ENCODE data around the gene ST6GALNAC5. TPM values are rescaled to one million over a fixed set of nuclear protein-coding genes. Genes with fewer than 3 reads are reported as not detected.

The ST6GALNAC5 gene
- total RNA-seq, 4 donors from 2014 or later = 3.6 to 23.4 (median 11.0) TPM

DNA sequence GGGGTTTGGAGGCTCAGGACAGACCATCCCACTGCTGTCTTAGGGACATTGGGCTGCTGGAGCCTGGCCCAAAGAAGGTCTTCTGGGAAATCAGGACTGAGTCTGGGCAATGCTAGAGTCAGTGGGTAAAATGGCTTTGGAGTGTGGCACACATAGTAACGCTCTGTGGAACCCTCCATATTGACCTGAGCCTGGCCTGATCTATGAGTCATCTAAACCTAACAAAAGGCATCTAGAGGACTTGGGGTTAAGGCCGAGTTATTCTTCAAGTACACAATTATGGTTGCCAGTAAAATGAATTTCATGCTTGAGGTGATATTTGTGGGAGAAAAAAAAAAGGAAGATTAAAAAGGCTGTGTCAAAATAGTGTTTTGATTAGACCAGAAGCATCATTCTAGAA, 77.7 kb downstream of the ST6GALNAC5 start:
- ATAC-seq = no peak
- no peak overlapping the region for H3K27ac ChIP-seq
- H3K36me3 ChIP-seq = no peaks in the 10 kb centered on the region
- no peaks in the 10 kb centered on the region for H3K9me3 ChIP-seq
- no peaks in the 10 kb centered on the region for H3K4me1 ChIP-seq
- WGBS, 2 donors (ENCODE audit: low coverage in 1 of 2) = 75 to 79% methylated on average over 2 of the region's 2 CpGs
- no peak overlapping the region for H3K4me3 ChIP-seq
- no peak for TF ChIP-seq EP300 (IDR thresholded peaks at IDR 0.05)
- TF ChIP-seq, protein P1, sequence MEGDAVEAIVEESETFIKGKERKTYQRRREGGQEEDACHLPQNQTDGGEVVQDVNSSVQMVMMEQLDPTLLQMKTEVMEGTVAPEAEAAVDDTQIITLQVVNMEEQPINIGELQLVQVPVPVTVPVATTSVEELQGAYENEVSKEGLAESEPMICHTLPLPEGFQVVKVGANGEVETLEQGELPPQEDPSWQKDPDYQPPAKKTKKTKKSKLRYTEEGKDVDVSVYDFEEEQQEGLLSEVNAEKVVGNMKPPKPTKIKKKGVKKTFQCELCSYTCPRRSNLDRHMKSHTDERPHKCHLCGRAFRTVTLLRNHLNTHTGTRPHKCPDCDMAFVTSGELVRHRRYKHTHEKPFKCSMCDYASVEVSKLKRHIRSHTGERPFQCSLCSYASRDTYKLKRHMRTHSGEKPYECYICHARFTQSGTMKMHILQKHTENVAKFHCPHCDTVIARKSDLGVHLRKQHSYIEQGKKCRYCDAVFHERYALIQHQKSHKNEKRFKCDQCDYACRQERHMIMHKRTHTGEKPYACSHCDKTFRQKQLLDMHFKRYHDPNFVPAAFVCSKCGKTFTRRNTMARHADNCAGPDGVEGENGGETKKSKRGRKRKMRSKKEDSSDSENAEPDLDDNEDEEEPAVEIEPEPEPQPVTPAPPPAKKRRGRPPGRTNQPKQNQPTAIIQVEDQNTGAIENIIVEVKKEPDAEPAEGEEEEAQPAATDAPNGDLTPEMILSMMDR (IDR thresholded peaks at IDR 0.05) = no peak
- no peak for TF ChIP-seq POLR2AphosphoS5 (IDR thresholded peaks at IDR 0.05)
- TF ChIP-seq POLR2A (IDR thresholded peaks at IDR 0.05) = no peak
- no peaks in the 10 kb centered on the region for H3K27me3 ChIP-seq

DNA sequence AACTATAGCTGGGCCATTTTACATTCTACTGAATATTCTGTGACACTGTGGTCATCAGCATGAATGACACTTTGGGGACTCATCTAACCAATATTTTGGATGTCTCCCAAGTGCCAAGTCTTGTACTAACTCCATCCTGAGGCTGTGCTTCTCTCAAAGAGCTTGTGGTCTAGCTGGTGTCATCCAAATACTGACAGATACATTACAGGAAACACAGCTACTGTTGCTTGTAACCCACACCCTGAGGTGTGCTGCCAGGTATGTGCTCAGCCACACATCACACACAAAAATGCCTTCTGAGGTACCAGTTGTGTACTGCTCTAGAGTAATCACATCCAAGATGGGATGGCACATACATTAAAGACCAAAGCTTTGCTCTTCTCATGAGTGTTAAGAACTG, 81.6 kb downstream of the ST6GALNAC5 start:
- H3K9me3 ChIP-seq = no peaks in the 10 kb centered on the region
- TF ChIP-seq, protein P1 (IDR thresholded peaks at IDR 0.05) = no peak
- TF ChIP-seq EP300 (IDR thresholded peaks at IDR 0.05) = no peak
- no peak for TF ChIP-seq POLR2A (IDR thresholded peaks at IDR 0.05)
- TF ChIP-seq POLR2AphosphoS5 (IDR thresholded peaks at IDR 0.05) = no peak
- H3K27me3 ChIP-seq = no peaks in the 10 kb centered on the region
- H3K4me3 ChIP-seq = no peak overlapping the region
- no peaks in the 10 kb centered on the region for H3K4me1 ChIP-seq
- H3K36me3 ChIP-seq = no peaks in the 10 kb centered on the region
- no peak overlapping the region for H3K27ac ChIP-seq
- ATAC-seq = no peak

DNA sequence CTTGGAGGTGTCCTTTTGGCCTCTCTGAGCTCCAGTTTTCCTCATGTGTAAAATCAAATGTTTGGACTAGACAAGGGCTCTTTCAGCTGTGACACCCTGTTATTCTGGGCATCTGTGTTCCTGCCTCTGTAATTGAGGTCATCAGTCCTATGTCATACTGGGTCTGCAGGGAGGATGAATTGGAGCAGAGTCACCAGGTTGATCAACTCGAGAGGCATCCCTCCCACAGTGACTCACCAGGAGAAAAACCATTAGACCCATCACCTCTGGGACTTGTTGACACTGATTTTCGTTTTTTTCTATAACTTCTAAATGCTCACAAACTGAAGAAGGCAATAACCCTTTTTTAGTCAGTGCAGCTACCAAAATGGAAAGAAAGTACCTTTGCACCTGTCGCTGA, 82.2 kb downstream of the ST6GALNAC5 start:
- Histone ChIP-seq H3K9me3 (no peaks in the 10 kb centered on the region), H3K27ac (no peak overlapping the region), H3K27me3 (no peaks in the 10 kb centered on the region), H3K36me3 (no peaks in the 10 kb centered on the region), H3K4me3 (no peak overlapping the region), H3K4me1 (no peaks in the 10 kb centered on the region)
- WGBS, 2 donors (ENCODE audit: low coverage in 1 of 2) = 71 to 90% methylated on average over 2 to 3 of the region's 3 CpGs
- TF ChIP-seq, protein P1 (IDR thresholded peaks at IDR 0.05) = no peak
- TF ChIP-seq POLR2AphosphoS5 (IDR thresholded peaks at IDR 0.05) (no peak), POLR2A (IDR thresholded peaks at IDR 0.05) (no peak), EP300 (IDR thresholded peaks at IDR 0.05) (no peak)
- ATAC-seq = no peak

DNA sequence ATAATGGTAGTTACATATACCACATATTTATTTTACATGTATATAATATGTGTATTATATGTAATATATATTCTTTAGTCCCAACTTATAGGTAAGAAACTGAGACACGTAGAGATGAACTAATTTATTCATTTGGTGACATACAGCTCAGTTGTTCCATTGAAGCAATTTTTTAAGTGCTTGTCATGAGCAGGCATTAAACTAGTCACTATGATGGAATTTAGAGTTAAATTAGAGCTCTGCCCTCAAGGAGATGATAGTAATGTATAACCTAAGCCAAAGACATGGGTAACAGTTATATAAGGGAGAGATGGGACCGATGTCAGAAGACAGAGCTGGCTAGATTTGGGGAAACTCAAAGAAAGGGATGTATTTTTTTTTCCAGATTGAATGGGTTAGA, 83.0 kb downstream of the ST6GALNAC5 start:
- ATAC-seq = no peak
- H3K36me3 ChIP-seq = no peaks in the 10 kb centered on the region
- WGBS, 2 donors (ENCODE audit: low coverage in 1 of 2) = 80 to 82% methylated on average over 1 to 2 of the region's 2 CpGs
- H3K4me3 ChIP-seq = no peak overlapping the region
- TF ChIP-seq POLR2AphosphoS5 (IDR thresholded peaks at IDR 0.05) (no peak), EP300 (IDR thresholded peaks at IDR 0.05) (no peak), POLR2A (IDR thresholded peaks at IDR 0.05) (no peak)
- TF ChIP-seq, protein P1 (IDR thresholded peaks at IDR 0.05) = no peak
- H3K27me3 ChIP-seq = no peaks in the 10 kb centered on the region
- no peaks in the 10 kb centered on the region for H3K4me1 ChIP-seq
- H3K9me3 ChIP-seq = no peaks in the 10 kb centered on the region
- no peak overlapping the region for H3K27ac ChIP-seq

DNA sequence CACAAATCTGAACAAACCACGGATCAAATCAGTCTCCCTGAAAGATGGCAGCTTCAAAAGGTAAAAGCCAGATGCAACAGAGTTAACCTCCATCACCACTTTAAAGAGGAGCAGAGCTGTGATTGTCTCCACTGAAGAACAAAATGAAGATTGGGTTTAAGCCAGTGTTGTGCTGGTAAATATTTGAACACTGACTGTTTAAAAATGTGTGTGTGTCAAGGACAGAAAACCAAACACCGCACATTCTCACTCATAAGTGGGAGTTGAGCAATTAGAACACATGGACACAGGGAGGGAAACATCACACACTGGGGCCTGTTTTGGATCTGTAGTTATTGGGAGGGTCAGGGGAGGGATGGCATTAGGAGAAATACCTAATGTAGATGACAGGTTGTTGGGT, 83.9 kb downstream of the ST6GALNAC5 start:
- Histone ChIP-seq H3K27ac (no peak overlapping the region), H3K36me3 (no peaks in the 10 kb centered on the region), H3K9me3 (no peaks in the 10 kb centered on the region), H3K4me1 (no peaks in the 10 kb centered on the region), H3K4me3 (no peak overlapping the region), H3K27me3 (no peaks in the 10 kb centered on the region)
- TF ChIP-seq EP300 (IDR thresholded peaks at IDR 0.05) (no peak), POLR2AphosphoS5 (IDR thresholded peaks at IDR 0.05) (no peak)
- TF ChIP-seq, protein P1 (IDR thresholded peaks at IDR 0.05) = no peak
- 79 to 83% methylated on average over 2 of the region's 2 CpGs for WGBS, 2 donors (ENCODE audit: low coverage in 1 of 2)
- ATAC-seq = no peak
